Spleen (tissue), 7 donors: ENCODE results near the gene EPHA2.

ENCODE experiments used
- CTCF ChIP-seq, 11 experiments: fragments of 200-600 bp in 7 of 11; fragments of 450-650 bp in 4 of 11; sonication (generic) in 4 of 11; IDR thresholded peaks in 8 of 11; conservative IDR thresholded peaks in 3 of 11; 1 replicate in 7 of 11; 2 replicates in 4 of 11; pipeline versions ENCODE4 v1.4.0 to v1.8.0; 2016 to 2021; ENCODE audit warnings: antibody characterized with exemption in 11 of 11, inconsistent platforms in 4 of 11, mild to moderate bottlenecking in 1 of 11
- POLR2A ChIP-seq, 3 donors: fragments of 450-650 bp; IDR thresholded peaks; one replicate each; pipeline ENCODE4 v1.5.1; 2017; ENCODE audit warnings: antibody characterized with exemption in 3 of 3, mild to moderate bottlenecking in 1 of 3
- donor health status: DM: no; HTN: no; CAD: no; lungs with moderate emphysema.
- donor health status: DM: no; HTN: no; CAD: no.
- donor health status: DM: no; HTN: no; CAD: no.

GRCh38 chr1:16094453-16095158 is 61.3 kb downstream of the EPHA2 start:
- TF ChIP-seq POLR2A (IDR thresholded peaks at IDR 0.05) (no peak), CTCF (IDR thresholded peaks at IDR 0.05 in 8 of 11, conservative IDR thresholded peaks at IDR 0.05 in 3 of 11) (no peak)
